T-helper 22 cell (primary cell): ENCODE measurements around the gene HTRA2.
"Not testable (repeated sequence)": the region's sequence is repeated elsewhere in the genome, so short reads cannot be mapped to it uniquely, and the experiment has no call there.

Experiments
- DNase-seq: peaks from one replicate; pipeline ENCODE4 v3.0.0-alpha.2; 2020; ENCODE audit warnings: low read depth

The HTRA2 gene

GRCh38 chr2:74542978-74543377 is 13.2 kb downstream of the HTRA2 start:
- no peak for DNase-seq

GRCh38 chr2:74544634-74545033 is 14.9 kb downstream of the HTRA2 start:
- DNase-seq, result no peak

DNA sequence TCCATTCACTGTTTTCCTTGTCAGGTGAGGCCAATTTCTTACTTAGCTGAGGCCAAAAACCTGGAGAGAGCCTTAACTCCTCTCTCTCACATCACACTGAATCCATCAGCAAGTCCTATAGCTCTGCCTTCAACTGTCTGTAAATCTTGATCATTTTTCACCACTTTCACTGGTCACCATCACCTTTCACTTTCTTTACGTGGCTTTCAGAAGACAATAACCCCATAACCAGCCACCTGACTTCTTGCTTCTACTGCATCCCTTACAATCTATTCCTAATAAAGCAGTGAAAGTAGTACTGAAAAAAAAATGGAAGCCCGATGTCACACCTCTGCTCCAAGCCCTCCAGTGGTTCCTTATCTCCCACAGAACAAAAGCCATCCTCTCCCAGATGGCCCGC is 16.3 kb downstream of the HTRA2 start:
- DNase-seq, result no peak

GRCh38 chr2:74548285-74548899 is 18.7 kb downstream of the HTRA2 start:
- no peak for DNase-seq

DNA sequence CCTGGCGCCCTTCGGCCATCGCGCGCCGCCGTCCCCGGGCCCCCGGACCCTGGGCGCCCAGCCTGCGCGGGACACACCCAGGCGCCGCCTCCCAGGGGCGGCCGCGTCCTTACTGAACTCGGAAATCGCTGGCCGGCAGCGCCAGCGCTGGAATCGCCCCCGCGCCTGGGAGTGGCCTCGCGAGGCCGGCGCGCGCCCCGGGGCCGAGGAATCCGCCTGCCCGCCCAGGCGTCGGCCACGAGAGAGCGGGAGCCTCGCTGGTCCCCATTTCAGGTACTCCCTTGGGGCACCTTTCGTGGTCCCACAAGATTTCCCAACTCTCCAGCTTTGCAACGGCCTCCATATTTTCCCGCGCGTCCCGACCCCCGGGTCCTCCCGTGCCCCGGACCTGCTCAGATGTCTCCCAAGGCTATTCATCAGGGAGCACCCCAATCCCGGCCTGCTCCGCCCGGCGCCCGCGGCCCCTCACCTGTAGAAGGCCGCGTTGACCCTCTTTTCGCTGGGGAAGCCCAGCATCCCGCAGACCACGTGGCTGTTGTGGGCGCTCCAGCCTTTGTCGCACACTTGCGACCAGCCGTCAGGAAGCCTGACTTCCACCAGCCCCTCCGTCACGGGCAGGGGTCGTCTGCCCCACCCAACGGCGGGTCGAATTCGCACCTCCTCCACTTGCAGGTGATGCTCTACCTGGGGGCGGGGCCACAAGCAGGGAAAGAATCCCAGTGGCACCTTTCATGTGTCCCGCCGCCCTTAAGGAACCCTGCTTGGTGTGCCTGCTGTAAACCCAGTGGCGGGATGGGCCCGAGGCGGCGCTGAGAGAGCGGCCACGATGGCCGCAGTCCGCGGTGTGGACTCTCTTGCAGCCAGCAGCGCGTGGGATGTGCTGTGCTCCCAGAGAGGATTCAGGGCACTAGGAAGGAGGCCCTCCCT is 19.4 kb downstream of the HTRA2 start:
- DNase-seq, result no peak

- no peak for DNase-seq
These were observed 20.5 kb downstream of the HTRA2 start for GRCh38 chr2:74550231-74550630.

DNA sequence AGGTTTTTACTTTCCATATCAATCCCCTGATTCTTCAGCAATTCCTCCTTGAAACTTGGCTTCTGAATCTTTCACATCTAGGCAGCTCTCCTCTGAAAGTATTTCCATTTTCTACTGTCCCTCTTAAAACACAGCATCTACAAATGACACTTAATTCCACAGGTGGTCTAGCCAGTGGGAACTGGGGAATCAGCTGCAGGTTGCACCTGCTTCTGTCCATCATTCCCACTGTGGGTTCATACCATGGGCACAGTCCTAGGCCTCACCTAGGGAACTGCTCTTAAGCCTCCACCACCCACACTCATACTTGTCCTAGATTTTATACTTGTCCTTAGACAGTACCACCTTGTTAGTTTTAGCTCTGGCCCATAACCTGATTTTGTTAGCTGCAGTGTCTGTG is 21.8 kb downstream of the HTRA2 start:
- no peak for DNase-seq

DNA sequence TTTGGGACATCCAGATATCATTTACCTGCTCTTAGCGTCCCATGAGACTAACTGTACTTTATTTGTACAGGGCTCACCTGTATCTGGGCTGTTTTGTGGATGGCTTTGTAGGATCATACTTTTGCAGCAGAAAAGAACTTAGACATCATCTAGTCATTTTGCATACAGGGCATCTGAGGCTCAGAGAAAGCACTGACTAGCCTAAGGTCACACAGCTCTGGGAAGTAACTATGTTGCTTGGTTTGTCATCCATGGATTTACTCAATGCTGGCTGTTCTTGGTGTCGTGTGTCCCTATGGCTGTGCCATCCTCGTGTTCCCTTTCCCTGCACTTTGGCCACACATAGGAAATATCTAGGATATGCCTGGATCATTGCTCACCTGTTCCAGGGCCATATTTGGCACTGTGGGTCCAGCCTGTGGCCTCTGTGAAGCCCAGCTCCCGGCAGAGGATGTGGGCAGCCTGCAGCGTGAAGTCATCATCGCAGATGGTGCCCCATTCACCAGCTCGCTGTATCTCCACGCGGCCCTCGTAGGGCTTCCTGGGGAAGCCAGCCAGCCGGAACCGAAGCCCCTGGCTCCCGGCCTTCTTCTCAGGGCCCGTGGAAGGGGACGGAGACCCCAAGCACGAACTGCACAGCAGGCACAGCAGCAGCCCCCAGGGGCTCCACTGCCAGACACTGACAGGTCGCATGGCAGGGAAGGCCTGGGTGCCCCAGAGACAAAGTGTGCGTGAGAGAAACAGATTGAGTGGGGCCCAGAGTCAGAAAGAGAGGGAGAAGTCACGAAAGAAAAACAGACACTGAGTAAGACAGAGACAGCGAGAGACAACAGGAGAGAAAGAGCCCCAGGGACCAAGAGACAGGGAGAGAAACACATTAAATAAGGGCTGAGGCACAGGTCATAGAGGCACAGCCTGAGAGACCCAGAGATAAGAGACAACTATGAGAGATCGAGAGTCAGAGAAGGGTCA is 22.5 kb downstream of the HTRA2 start:
- no peak for DNase-seq

DNA sequence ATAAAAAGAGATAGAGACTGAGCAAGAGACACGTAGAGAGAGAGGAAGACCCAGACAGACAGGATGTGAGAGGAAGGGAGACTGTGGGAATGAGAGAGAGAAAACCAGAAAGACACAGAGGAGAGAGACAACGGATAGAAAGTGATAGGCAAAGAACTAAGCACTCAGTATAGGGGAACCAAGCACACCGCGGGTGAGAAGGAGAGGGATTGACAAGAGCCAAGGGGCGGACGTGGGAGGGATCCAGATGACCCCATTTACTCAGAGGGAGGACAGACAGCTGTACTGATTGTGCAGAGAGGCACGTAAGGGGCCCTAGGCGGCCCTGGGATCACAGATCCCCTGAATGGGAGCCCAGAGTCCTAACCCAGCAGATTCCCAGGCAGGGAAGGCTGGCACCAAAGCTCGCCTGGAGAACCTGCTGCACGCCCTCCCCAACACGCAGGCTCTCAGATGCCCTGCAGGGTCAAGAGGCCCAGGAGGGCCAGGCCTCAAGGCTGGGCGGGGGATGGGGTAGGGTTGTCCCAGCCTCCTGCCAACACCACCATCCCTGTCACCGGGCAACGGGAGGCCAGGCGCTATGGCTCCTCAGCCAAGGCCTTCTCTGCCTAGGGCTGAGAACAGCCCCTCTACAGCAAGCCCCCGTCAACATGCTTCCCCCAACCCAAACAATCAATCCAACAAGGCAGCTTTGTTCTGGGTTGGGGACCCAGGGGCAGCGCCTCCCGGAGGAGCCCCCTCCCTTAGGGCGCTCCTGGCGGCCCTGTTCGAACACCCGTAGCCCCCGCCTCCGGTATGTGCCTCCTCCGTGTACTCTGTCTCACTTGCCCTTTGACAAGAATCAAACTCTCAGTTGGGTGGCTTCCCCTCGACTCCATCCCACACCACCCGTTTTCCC is 23.4 kb downstream of the HTRA2 start:
- no peak for DNase-seq

DNA sequence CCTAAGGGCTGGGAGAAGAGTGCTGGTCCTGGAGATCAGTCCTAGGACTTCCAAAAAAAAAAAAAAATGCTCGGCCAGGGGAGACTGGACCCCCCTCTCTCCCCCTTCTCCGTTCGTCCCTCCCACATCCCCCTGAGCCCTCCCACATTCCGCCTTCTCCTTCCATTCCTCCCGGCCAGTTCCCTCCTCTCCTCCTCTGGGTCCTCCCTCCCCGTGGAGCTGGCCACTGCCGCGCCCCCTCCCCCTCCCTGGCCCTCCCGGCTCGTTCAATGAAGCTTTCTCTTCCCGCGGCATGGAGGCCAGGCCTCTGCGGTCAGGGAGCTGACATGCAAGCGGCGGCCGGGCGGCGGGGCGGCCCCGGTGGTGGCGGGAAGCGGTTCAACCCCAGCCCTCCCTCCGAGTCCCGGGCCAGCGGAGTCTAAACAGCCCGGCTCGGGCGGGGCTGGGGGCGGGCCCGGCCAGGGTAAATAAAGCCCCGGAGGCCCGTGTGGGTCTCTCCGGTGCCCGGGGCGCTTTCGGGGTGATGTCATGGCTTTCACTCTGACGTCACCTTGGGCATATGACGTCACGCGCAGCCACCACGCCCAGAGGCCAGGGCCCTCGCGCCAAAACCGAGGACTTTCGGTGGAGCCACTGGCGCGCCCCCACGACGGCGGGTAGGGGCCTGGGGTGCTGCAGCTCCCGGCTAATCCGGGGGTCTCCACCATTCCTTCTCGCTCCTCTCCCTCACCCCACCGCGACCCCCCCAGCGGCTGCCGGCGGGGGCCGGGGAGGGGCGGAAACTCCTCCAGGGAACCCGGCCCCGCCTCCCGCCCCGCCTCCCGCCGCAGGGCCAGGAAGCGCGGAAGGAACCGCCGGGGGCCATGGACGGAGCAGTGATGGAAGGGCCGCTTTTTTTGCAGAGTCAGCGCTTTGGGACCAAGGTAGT is 24.4 kb downstream of the HTRA2 start, which contains the start of the genes DOK1 and LOXL3:
Gene DOK1 (plus strand): TSS at position 829 of the 928 bp plus-strand sequence. CDS start 35 bp downstream, at position 864.
Gene LOXL3 (minus strand): TSS at position 51 of the 928 bp plus-strand sequence. CDS start 1,308 bp downstream, outside the sequence.
- DNase-seq, result peak; percentile 67

- no peak for DNase-seq
These were observed 25.2 kb downstream of the HTRA2 start for GRCh38 chr2:74554820-74555531.

DNA sequence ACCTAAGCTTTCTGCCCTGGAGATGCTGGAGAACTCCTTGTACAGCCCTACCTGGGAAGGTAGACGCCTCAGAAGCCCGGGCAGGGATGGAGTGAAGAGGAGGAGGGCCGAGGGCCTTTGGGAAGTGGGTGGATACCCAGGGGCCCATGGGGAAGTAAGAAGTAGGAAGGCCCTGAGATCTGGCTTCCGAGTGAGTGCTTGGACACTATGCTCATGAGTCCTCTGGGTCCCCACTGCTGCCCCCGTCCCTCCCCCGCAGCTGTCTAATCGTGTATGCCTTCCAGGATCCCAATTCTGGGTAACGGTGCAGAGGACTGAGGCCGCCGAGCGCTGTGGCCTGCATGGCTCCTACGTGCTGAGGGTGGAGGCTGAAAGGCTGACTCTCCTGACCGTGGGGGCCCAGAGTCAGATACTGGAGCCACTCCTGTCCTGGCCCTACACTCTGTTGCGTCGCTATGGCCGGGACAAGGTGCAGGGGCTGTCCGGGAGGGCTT is 25.9 kb downstream of the HTRA2 start:
- DNase-seq, result no peak

DNA sequence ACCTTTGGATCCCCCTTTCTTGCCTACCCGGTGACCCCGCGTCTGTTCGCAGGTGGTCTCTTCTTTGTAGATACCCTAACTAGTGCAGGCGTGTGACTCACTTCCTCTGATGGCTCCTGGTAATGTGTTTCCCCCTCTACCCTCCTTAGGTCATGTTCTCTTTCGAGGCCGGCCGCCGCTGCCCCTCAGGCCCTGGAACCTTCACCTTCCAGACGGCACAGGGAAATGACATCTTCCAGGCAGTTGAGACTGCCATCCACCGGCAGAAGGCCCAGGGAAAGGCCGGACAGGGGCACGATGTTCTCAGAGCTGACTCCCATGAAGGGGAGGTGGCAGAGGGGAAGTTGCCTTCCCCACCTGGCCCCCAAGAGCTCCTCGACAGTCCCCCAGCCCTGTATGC is 26.4 kb downstream of the HTRA2 start:
- no peak for DNase-seq

DNA sequence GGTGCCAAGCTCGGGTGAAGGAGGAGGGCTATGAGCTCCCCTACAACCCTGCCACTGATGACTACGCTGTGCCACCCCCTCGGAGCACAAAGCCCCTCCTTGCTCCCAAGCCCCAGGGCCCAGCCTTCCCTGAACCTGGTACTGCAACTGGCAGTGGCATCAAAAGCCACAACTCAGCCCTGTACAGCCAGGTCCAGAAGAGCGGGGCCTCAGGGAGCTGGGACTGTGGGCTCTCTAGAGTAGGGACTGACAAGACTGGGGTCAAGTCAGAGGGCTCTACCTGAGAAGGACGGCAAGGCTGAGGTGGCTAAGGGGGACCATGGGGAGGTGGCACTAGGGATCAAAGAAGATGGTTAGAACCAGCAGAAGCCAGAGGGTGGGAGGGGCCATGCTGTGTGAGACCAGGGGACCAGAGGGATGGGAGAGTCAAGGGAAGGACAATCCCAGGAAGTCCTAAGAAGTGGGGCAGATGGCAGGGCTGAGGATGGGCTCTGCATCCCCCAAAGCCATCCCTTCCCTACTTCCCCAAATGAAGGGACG is 27.2 kb downstream of the HTRA2 start:
- DNase-seq, result no peak

DNA sequence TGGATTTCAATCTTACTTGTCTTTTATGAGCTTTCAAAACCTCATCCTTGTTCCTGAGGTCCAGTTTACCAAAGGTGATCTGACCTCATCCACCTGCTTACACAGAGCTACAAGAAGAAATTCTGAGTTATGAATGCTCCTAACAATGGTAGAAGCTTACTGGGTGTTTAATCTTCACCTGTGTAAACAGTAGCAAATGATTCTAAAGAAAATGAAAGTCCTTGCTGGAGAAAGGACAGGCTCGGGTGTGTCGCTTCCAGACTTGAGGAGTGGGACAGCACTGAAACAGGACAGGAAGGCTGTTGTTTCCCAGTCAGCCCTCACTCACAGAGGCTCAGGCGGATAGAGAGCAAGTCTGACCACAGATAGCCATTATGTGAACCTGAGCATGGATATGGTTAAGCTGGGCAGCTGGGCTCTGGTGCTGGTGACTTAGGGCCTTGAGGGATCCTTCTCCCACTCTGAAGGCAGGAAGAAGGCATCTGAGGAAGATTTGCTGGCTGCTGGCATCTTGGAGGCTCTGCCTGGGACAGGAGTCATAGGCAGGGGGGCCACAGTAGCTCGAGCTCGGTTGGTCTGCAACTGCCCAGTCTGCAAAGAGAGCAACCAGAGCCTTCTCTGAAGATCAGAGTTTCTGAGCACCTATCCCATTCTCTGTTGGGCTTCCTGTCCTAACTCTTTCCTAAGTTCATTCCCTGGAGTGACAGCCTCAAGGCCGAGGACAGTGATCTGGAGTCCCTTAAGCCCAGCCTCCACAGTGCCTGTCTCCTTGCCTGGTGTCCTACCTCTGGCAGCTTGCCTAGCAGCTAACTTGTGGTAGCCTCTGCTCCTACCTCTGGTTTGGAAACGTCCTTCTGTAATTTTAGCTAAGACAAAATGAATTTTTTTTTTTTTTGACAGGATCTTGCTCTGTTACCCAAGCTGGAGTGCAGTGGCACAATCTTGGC is 28.8 kb downstream of the HTRA2 start:
- no peak for DNase-seq

DNA sequence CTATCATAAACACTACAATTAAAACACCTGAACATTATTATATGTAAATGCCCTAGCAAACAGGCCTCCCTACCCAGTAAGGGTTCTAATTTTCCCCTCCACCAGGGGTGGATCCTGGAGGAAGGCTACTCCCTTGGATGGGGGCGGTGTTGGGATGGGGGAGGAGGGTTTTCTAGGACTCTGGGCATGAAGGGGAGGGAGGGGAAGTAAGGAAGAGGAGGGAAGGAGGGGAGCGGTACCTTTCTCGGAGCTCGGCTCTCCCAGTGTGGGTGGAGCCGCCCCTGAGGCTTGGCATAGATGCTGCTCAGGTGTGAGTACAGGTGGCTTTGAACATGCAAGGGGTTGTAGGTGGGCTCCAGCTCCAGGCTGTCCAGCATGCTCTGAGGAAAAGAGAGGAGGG is 30.2 kb downstream of the HTRA2 start:
- no peak for DNase-seq

DNA sequence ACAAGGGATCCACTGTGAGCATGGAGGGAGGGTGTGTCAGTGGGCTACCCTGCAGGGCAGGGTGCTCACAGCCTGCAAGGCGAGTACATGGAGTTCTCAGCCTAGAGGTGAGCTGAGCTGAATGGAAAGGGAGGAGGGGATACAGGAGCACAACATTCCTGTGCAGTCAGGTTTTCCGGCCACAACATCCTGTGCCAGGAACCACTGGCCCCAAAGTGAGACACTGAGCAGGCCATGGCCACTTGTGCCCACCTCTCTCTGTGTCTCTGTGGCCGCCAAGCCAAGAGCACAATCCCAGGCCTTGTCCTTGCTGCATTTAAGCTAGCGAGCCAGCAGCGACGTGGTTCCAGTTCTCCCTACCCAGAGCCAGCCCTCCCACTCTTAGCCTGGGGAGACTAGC is 30.9 kb downstream of the HTRA2 start:
- DNase-seq, result no peak

GRCh38 chr2:74561022-74561421 is 31.3 kb downstream of the HTRA2 start:
- DNase-seq, result not testable (repeated sequence)
